T-helper 1 cell treated with Interleukin-12 subunit alpha and Interleukin-12 subunit beta and Interleukin-4 antibody, amounts not matched to agents 30 ng/mL and 1 ng/mL, for 36 hours (primary cell): Measurements from ENCODE around the gene DUSP11. TPM values are rescaled to one million over a fixed set of nuclear protein-coding genes. Genes with fewer than 3 reads are reported as not detected.
"Not testable (repeated sequence)": the region's sequence is repeated elsewhere in the genome, so short reads cannot be mapped to it uniquely, and the experiment has no call there.

Experiments used
- intact Hi-C: fragments of 100-400 bp; cut with micrococcal nuclease; formaldehyde crosslinking; loops from one replicate; pipeline ENCODE4 v1.15.1; 2024
- total RNA-seq: library from RNA; stranded (reverse); gene quantifications from 2 replicates; pipeline ENCODE4 v1.2.3, GENCODE V29; 2022

The DUSP11 gene
- 31.3 and 33.9 TPM in 2 replicates for total RNA-seq

- intact Hi-C loops = loop anchor here (1.0 kb wide), 5 partner anchors 42 to 419 kb away; partner anchors contain the start of genes MTHFD2 and TPRKB
These were observed at the start of gene DUSP11 for GRCh38 chr2:73779467-73780236. Gene DUSP11, minus strand, starts transcription at chr2:73780103. Its CDS starts 129 bp downstream, at chr2:73779974.

- intact Hi-C loops = loop anchor here (1.0 kb wide), 14 partner anchors 49 to 1129 kb away; partner anchors contain the start of genes AUP1, BOLA3, C2orf81 and DGUOK
These were observed 49.1 kb upstream of the DUSP11 start, which contains the start of gene STAMBP for GRCh38 chr2:73828818-73829570. Gene STAMBP, plus strand, starts transcription at chr2:73828961. Its CDS starts 1,896 bp downstream, at chr2:73830857.

GRCh38 chr2:73828389-73828817, 48.5 kb upstream of the DUSP11 start:
- intact Hi-C loops = loop anchor here (1.0 kb wide), 12 partner anchors 91 to 1130 kb away; partner anchors contain the start of genes AUP1, BOLA3, DGUOK and HTRA2

- intact Hi-C loops = loop anchor here (1.0 kb wide), 12 partner anchors 91 to 1130 kb away; partner anchors contain the start of genes AUP1, BOLA3, DGUOK and HTRA2
These were observed 47.9 kb upstream of the DUSP11 start for GRCh38 chr2:73827660-73828388.

- intact Hi-C loops = no loop called here
These were observed 47.1 kb upstream of the DUSP11 start for GRCh38 chr2:73827018-73827417.

- intact Hi-C loops = no loop called here
These were observed 45.5 kb upstream of the DUSP11 start for GRCh38 chr2:73825408-73825807.

GRCh38 chr2:73823916-73824523, 44.1 kb upstream of the DUSP11 start:
- intact Hi-C loops = loop anchor here (1.0 kb wide), 9 partner anchors 44 to 568 kb away; partner anchors contain the start of genes BOLA3, DGUOK, DUSP11 and MOB1A

GRCh38 chr2:73823416-73823815, 43.5 kb upstream of the DUSP11 start:
- intact Hi-C loops = no loop called here

- intact Hi-C loops = no loop called here
These were observed 43.1 kb upstream of the DUSP11 start for GRCh38 chr2:73822991-73823390.

GRCh38 chr2:73822276-73822675, 42.4 kb upstream of the DUSP11 start:
- intact Hi-C loops = no loop called here

GRCh38 chr2:73821669-73822068, 41.8 kb upstream of the DUSP11 start:
- intact Hi-C loops = no loop called here

- intact Hi-C loops = no loop called here
These were observed 41.3 kb upstream of the DUSP11 start for GRCh38 chr2:73821227-73821626.

- intact Hi-C loops = no loop called here
These were observed 38.4 kb upstream of the DUSP11 start for GRCh38 chr2:73818296-73818695.

GRCh38 chr2:73812635-73813034, 32.7 kb upstream of the DUSP11 start:
- intact Hi-C loops = no loop called here

GRCh38 chr2:73811878-73812277, 32.0 kb upstream of the DUSP11 start:
- intact Hi-C loops = no loop called here

- intact Hi-C loops = not testable (repeated sequence)
These were observed 4.0 kb upstream of the DUSP11 start, which contains the start of gene C2orf78 for GRCh38 chr2:73783883-73784282. Gene C2orf78, plus strand, starts transcription at chr2:73784183. Its CDS starts 127 bp downstream, at chr2:73784310.

- intact Hi-C loops = not testable (repeated sequence)
These were observed 3.5 kb upstream of the DUSP11 start for GRCh38 chr2:73783402-73783801.

GRCh38 chr2:73780237-73780582, 307 bp upstream of the DUSP11 start:
- intact Hi-C loops = loop anchor here (1.0 kb wide), 5 partner anchors 43 to 418 kb away; partner anchors contain the start of genes MTHFD2 and TPRKB

GRCh38 chr2:73778867-73779466, 936 bp downstream of the DUSP11 start:
- intact Hi-C loops = not testable (repeated sequence)
